ENCODE measurements around the gene CALY.
"Not testable (repeated sequence)": the region's sequence is repeated elsewhere in the genome, so short reads cannot be mapped to it uniquely, and the experiment has no call there.

The CALY gene

DNA sequence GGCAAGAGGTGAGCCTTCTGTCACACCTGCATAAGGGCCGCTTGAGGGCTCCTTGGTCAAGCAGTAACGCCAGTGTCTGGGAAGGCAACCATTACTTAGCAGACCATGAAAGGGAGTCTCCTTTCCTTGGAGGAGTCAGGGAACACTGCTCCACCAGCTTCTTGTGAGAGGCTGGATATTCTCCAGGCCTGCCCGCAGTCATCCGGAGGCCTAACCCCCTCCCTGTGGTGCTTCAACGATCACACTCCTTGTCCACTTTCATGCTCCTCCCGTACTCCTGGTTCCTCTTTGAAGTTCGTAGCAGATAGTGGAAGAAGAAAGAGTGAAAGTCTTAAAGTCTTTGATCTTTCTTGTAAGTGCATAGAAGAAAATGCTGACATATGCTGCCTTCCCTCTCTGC, 30.8 kb upstream of the CALY start:
- DNase-seq; intact Hi-C loops (cut with DNase I): not testable (repeated sequence)

DNA sequence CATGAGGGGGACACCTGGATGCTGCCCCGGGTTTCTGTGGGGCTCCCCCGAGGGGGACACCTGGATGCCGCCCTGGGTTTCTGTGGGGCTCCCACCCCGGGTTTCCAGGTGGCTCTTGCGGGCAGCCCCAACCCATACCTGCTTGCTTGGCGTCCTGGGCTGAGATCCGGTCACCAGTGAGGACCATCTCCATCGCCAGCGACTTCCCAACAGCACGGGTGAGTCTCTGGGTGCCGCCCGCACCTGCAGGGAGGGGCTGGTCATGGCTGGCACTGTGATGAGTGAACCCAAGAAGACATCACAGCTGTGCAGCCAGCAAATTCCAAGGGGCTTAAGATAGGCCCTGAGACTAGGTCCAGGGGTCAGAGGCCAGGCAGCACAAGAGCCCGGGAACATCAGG, 30.1 kb upstream of the CALY start:
- intact Hi-C loops (cut with DNase I): no loop called here
- no peak for DNase-seq

DNA sequence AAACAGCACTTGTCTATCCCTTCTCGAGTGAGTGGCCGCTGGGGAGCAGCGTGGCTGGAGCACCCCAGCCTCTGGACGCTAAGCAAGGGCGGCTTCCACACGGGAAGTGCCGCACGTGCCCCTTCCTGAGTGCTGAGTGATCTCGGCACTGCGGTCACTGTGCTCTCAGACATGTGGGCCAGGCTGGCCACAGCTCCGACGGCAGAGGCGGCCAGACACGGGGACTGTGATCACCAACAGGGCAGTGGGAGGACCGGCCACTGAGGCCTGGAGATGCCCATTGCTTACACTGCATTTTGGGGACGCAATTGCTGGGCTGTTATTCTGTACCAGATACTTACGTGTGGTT, 29.4 kb upstream of the CALY start:
- no peak for DNase-seq
- intact Hi-C loops (cut with DNase I): no loop called here

DNA sequence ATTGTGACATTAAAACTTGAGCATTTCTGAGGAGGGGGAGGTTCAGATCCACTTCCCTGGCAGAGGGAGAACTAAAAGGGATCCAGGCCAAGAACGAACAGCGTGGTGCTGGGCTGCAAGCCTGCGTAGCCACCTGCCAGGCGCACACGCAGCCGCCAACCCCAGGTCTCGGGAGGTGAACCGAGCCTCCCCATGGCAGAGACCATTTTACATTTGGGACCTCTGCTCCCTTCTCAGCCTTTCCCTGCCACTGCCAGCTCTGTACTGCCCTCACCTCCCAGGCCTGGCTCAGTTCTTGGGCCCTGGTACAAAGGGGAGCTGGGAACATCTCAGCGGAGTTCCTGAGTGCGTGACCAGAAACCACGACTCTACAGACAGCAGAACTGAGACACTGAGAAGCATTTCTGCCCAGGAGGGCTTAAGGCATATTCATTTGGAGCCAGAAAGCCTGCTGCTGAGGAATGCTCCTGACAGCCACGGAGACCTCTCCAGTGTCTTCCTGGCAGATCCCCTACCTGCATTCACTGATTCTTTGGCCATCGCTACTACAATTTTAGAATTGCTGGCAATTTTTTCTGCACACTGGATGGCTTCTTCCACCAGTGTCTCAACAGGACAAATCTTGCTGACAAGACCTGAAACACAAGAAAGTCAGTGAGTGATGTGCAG, 28.9 kb upstream of the CALY start:
- intact Hi-C loops (cut with DNase I): no loop called here
- DNase-seq: no peak

DNA sequence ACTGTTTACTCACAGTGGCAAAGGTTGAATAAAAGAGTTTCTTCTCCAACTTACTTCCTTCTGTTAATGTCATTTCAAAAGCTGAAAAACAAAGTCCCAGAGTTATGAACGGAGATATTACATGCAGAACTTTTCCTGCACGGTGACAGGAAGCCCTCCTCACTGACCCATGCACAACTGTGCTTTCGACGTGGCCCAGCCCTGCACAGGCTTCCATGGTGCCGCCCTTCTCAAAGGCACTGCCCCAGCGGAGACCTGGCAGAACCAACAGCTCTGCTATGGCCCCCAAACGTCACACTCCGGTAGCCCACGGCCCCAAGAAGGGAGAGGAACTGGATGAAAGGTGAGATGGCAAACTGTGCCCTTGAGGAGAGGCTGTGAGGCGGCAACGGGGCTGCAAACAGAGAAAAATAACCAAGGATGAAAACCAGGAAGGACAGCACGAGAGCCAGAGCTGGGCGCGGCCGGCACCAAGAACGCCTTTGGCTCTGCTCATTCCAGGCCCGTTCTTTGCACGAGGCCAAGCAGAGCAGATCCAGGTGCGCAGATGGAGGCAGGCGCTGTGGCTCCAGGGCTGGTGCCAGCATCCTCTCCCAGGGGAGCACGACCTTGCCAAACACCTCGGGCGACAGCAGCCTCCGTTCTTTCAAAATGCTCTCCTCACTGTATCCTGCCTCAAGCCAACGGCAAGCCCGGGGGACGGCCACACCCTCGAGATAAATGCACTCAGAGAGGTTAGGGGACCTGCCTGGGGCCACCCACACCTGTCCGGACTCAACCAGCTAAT, 28.1 kb upstream of the CALY start:
- intact Hi-C loops (cut with DNase I): no loop called here
- DNase-seq: no peak

DNA sequence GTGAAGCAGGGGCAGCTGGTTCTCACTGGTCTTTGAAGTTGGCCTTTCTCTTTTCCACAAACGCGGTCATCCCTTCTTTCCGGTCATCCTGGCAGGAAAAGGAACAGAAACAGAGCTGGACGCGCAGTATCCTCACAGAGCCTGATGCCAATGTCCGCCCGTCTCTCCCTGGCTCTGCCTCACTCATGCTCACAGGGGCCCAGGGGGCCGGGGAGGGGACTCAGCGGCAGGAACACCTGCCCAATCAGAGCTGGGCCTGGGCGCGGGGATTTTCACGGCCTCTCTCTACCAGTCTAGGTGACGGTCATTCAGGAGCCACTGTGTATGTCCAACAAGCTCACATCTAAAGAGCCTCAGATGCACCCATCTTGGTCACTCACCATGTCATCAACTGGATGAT, 26.1 kb upstream of the CALY start:
- no peak for DNase-seq
- intact Hi-C loops (cut with DNase I): no loop called here

DNA sequence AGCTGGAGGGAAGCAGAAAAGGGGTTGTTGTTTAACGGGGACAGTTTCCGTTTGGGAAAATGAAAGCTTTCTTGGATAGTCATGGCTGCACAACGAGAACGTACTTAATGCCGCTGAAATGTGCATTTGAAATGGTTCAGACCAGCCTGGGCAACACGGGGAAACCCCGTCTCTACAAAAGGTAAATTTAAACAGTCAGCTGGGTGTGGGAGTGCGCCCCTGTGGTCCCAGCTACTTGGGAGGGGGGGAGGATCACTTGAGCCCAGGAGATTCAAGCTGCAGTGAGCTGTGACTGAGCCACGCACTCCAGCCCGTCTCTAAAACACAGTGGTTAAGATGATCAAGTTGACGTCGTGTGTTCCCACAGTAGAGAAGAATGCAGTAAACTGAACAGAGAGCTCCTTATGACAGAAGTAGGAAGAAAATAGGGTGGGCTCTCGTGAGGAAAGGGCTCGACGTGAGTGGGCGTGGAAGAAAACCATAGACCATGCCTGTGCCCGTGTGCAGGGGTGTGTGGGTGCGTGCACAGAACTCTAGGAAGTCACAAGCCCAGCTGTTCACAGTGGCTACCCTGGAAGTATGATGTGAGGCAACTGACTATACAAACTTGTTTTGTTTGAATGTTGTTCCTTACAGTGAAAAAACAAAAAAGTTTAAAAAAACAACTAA, 25.2 kb upstream of the CALY start:
- no peak for DNase-seq
- intact Hi-C loops (cut with DNase I): no loop called here

DNA sequence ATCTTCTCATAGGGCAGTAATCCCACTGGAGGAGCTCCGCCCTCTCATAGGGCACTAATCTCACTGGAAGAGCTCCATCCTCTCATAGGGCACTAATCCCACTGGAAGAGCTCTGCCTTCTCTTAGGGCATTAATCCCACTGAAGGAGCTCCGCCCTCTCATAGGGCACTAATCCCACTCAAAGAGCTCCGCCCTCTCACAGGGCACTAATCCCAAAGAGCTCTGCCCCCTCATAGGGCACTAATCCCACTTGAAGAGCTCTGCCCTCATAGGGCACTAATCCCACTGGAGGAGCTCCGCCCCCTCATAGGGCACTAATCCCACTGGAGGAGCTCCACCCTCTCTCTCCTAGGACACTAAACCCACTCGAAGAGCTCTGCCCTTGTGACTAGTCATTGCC, 24.5 kb upstream of the CALY start:
- intact Hi-C loops (cut with DNase I): no loop called here
- no peak for DNase-seq

DNA sequence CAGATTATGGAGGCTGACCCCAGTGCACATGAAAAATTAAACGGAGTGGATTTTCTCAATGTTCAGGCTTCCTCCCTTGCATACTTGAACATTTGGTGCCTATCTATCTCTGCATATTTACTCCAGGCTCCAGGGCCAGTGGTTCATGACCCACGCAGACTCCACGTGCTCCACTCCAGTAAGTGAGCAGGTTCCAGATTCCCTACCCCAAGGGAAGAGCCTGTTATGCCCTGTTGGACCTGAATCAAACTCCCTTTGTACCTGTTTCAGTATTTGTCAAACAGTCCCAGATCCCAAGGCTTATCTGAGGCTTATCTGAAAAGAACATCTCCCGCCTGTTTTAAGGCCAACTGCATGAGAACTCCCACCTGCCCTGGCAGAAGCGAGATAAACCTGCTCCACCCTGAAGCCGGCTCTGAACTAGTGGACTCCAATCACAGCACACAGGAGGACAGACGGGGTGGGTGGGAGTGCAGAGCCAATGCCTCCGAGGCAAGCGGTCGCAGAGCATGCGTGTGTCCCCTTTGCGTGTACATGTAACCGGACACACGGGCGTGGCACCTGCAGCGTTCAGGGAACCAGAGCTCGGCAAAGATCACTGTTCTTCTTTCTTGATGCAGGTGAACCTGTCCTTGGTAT, 23.4 kb upstream of the CALY start:
- DNase-seq: no peak
- intact Hi-C loops (cut with DNase I): no loop called here

DNA sequence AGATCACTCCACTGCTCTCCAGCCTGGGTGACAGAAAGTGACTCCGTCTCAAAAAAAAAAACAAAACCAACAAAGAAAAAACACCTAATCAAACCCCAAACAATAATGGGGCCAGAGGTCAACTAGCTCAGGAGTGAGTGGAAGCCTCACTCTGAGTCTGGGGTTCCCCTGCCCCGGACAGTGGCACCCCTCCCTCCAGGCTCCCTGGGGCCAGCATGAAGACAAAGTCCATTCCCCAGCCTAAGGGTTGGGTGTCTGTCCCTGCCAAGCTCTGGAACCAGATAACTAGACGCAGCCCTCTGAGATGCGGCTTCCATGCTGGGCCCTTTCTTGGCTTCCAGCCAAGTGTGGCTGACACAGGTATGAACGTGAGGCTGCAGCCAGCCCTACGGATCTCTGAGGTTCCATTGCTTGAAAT, 22.9 kb upstream of the CALY start:
- DNase-seq: no peak
- intact Hi-C loops (cut with DNase I): no loop called here

DNA sequence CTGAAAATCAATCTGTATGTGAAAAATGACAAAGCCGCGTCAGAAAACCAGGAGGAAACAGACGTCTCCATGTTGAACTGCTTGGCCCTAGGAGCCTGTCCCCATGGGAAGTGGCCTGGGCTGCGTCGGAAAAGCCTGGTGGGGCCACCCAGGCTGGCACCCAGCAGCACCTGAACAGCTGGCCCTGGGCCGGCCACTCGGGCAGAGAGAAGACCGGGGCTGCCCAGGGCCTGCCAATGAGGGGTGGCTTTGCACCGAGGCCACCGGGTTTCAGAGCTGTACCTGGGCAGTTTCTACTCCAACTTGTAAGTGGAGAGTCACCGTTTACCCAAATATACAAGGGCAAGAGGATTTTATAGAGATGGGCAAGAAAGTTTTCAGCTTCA, 22.2 kb upstream of the CALY start:
- intact Hi-C loops (cut with DNase I): no loop called here
- DNase-seq: no peak

DNA sequence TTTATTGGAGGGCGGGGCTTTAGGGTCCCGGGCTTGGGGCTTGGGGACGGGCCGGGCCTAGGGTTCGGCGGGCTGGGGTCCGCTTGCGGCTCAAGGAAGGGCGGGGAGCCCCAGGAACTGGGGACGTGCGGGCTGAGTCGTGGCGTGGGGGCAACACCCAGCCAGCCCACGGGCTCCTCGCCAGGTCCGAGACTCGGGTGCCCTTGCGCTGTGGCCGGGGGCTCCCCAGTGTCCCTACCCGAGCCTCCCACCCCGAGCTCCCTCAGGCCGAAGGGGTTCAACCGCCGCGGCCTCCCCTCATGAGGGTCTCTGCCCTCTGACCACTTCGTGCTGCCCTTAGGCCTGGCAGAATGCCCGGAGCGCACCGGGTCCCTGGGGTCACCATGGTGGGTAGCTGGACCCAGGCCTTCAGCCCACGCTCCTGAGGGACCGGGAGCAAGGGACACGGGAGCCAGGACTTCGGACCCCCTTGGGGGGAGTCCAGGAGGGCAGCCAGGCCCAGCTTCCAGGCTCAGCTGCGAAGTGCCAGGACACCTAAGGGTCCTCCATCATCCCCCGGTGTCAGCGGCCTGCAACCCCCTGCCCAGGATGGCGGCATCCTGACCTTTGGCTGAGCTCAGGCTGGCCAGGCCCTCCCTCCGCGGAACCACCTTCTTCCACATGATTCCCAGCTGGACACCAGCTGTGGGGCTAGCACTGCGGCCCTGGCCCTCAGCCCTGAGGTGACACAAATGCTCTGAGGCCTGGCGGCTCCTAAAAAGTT, 21.6 kb upstream of the CALY start:
- intact Hi-C loops (cut with DNase I): no loop called here
- DNase-seq: no peak

- DNase-seq: peak in 2 of 10 donors; percentile 28 to 91
- intact Hi-C loops (cut with DNase I): no loop called here
Measured at GRCh38 chr10:133357285-133358161, 20.8 kb upstream of the CALY start, which contains the start of gene FUOM. Gene FUOM (minus strand): TSS chr10:133358019. CDS start chr10:133358007, 12 bp downstream.

GRCh38 chr10:133356549-133357284, 20.0 kb upstream of the CALY start:
- no peak for DNase-seq
- intact Hi-C loops (cut with DNase I): no loop called here

DNA sequence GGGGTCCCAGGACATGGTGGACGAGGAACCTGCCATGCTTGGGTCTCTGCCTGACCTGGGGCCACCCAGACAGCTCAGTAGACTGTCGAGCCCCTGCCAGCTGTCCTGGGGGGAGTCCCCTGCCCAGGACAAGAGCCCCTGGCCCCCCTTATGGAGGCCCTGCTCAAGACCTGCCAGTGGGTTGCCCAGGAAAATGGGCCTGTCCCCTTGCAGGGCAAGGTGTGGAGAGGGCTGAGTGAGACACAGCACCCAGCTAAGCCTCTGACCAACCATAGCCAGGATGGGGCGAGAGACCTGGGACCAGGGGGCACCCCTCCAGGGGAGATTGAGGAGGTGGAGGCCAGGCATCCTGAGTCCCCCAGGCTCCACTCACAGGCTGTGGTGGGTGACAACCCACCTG, 19.3 kb upstream of the CALY start:
- intact Hi-C loops (cut with DNase I): no loop called here
- no peak for DNase-seq

DNA sequence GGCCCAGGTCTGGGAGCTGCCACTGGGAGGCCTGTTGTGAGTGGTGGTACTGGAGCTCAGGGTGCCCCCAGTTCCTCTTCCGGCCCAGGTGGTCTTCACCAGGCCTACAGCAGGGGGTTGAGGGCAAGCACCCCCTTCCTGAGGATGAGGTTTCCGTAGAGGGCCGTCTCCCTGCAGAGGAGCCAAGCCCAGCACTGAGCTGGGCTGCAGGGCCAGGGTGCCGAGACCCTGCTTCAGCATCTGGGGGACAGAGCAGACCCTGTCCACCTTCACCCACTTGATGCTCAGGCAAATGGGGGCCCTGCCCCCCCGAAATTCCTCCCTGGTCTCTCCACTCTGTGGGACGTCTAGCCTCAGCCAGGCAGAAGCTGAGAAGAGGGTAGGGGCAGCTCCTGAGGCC, 18.6 kb upstream of the CALY start:
- intact Hi-C loops (cut with DNase I): no loop called here
- no peak for DNase-seq

GRCh38 chr10:133354672-133355240, 18.1 kb upstream of the CALY start:
- peak in 1 of 10 donors; percentile 61 for DNase-seq
- intact Hi-C loops (cut with DNase I): no loop called here

GRCh38 chr10:133353988-133354605, 17.4 kb upstream of the CALY start:
- peak in 1 of 10 donors; percentile 55 for DNase-seq
- intact Hi-C loops (cut with DNase I): no loop called here
